ES-I3 (cell line): Measurements from ENCODE around the gene CCNT1.
"Not testable (repeated sequence)": the region's sequence is repeated elsewhere in the genome, so short reads cannot be mapped to it uniquely, and the experiment has no call there.

Experiments
- H3K36me3 ChIP-seq: 2 replicates; pipeline ENCODE4 v1.6.1; 2013; ENCODE audit warnings: mild to moderate bottlenecking, low read length, control low read depth, moderate library complexity; ENCODE audit not compliant: insufficient read depth
- H3K4me1 ChIP-seq: 2 replicates; pipeline ENCODE4 v1.6.1; 2013; ENCODE audit warnings: mild to moderate bottlenecking, control low read depth, low read length; ENCODE audit not compliant: insufficient read depth
- H3K9ac ChIP-seq: 2 replicates; pipeline ENCODE4 v1.6.1; 2013; ENCODE audit warnings: low read depth, mild to moderate bottlenecking, low read length, moderate library complexity
- H3K9me3 ChIP-seq: 2 replicates; pipeline ENCODE4 v1.6.1; 2013; ENCODE audit warnings: mild to moderate bottlenecking, low read length, moderate library complexity; ENCODE audit not compliant: control insufficient read depth, insufficient read depth

Gene CCNT1

DNA sequence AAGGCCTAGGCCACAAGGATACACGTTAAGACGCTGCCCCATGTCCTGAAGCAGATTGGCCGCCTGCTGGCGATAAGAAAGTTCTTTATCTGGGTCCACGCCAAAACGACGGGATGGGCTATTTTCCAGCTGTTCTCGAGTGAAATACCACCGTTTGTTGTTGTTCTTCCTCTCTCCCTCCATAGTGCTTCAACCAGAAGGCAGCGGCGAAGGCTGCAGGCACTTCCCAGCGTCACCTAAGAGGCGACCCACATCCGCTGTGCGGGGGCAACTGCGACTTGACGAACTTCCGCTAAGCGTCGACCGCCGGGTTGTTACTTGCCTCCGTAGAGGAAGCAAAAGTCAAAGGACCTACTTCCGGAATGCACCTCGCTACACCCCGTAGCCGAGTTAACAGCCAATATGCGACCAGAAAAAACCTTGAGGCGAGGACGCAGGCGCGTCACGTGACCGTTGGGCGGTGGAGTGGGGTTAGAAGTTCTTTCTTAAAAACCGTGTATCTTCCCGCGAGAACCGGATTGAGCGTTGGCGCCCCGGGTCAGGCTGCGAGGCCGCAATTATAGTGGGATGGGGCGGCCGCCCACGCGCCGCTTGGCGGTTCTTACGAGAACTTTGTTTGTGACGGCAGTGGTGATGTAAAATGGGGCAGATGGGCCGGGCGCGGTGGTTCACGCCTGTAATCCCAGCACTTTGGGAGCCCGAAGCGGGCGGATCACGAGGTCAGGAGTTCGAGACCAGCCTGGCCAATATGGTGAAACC, at the start of gene CCNT1:
TSS of gene CCNT1 (minus strand) at position 215 of the 759 bp plus-strand sequence. CDS start at position 183, 32 bp downstream.
- H3K4me1 ChIP-seq, result peaks cover 5% of the 10 kb centered on the region; the same call in 1 of the 2 replicates
- H3K36me3 ChIP-seq, result peaks cover 7% of the 10 kb centered on the region
- H3K9ac ChIP-seq, result peak within 1 kb of the TSS; percentile 96
- peaks cover 7% of the 10 kb centered on the region for H3K9me3 ChIP-seq

DNA sequence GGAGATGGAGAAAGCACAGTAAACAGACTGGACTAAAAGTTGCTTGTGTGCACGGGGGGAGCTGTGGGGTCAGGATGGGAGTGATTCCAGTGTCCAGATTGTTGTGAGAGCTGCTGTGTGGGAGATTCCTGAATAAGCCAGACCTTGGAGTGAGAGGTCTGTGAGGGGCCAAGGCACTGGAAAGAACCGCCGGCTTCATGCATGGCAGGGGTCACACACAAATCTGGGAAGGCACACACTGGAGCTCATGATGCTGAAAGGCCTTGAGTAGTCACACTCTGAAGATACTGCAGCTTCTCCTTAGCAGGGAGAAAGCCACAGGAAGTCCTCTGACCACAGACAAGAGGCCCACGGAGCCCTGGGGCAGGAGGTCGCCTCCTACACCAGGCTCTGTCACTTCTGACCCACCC, 49.3 kb upstream of the CCNT1 start:
- H3K36me3 ChIP-seq, result no peaks in the 10 kb centered on the region; the same call in 1 of the 2 replicates
- no peak overlapping the region for H3K9ac ChIP-seq

DNA sequence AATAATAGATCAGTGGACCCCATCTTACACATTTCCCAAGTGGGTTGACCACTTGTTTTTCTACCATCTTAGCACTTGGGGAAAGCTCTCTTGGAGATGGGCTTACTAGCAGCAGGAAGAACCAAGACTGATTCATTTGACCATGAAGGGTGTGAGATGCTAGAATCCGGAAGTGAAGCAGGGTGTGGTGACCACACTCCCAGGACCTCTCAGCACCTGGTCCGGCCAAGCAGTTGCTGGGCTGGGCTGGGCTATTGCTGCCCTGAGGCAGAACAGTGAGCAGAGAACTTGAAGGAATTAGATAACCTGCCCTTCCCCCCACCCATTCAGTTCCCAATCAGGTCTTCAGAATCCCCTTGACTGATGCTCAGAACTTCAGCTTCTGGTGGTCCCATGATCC, 48.0 kb upstream of the CCNT1 start:
- no peaks in the 10 kb centered on the region for H3K9me3 ChIP-seq
- H3K4me1 ChIP-seq, result peaks cover 5% of the 10 kb centered on the region
- no peak overlapping the region for H3K9ac ChIP-seq
- H3K36me3 ChIP-seq, result no peaks in the 10 kb centered on the region

More for the DNA sequence above, 49.3 kb upstream of the CCNT1 start:
- Histone ChIP-seq H3K9me3 (no peaks in the 10 kb centered on the region), H3K4me1 (peaks cover 5% of the 10 kb centered on the region)

DNA sequence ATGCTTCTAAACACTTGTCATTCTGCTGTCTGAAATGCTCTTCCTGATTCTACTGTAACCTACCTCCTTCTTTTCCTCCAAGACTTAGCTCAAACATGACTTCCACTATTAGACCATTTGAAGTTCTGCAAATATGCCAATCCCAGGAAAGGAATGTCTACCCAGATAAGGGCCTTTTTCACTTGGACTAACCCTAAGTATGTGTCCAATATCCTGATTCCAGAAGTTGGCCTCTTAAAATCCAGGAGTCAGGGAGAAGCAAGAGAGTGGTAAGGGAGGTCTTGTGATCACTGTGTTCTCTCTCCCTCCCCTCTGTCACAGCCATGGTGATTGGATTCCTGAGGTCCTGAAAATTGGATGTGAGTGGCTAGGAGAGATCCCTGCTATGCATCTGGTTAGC, 42.2 kb upstream of the CCNT1 start:
- no peaks in the 10 kb centered on the region for H3K36me3 ChIP-seq
- no peaks in the 10 kb centered on the region for H3K9me3 ChIP-seq
- no peak overlapping the region for H3K9ac ChIP-seq
- no peaks in the 10 kb centered on the region for H3K4me1 ChIP-seq

DNA sequence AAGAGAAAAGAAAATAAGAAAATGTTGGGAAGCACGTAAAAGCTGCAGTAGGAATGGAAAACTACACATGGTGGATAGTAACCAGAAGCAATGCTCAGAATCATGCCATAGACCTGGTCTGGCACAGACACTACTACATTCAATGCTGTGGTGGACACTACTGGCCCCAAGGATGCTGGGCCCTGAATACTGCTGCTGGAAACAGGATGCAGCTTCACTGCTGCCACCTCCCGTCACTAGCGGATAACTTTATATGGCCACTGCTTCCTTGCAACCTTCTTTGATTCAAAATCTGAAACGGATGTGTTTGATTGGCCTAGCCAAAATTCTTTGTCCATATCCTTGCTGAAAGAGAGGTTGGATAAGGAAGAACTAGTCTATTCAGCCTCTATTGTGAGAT, 41.7 kb upstream of the CCNT1 start:
- Histone ChIP-seq H3K4me1 (no peaks in the 10 kb centered on the region), H3K9ac (no peak overlapping the region), H3K36me3 (no peaks in the 10 kb centered on the region), H3K9me3 (no peaks in the 10 kb centered on the region)

DNA sequence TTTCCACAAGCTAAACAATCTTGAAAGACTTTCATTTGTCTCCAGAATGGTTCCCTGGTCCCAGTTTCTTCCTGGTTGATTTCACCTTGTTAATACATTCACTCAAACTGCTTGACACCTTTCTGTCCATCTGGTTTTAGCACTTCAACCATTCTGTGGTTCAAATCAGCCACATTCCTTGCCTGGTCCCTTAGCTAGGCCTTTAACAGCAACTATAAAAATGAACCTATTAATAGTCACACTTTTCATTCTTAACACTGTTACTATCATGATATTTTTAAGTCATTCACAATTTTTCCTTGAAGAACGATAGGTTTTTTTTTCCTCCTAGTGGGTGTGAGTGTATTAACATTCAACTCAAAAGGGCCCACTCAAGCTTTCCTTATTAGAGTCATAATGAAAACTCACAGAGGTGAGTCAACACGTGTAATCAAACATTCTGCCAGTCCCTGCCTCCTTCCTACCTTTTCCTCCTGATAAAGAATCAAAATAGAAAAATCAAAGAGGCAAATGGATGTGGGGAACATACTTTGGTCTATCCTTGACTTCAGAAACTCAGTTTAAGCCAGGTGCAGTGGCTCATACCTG, 34.4 kb upstream of the CCNT1 start:
- Histone ChIP-seq H3K36me3 (no peaks in the 10 kb centered on the region), H3K4me1 (no peaks in the 10 kb centered on the region), H3K9me3 (no peaks in the 10 kb centered on the region), H3K9ac (no peak overlapping the region)

DNA sequence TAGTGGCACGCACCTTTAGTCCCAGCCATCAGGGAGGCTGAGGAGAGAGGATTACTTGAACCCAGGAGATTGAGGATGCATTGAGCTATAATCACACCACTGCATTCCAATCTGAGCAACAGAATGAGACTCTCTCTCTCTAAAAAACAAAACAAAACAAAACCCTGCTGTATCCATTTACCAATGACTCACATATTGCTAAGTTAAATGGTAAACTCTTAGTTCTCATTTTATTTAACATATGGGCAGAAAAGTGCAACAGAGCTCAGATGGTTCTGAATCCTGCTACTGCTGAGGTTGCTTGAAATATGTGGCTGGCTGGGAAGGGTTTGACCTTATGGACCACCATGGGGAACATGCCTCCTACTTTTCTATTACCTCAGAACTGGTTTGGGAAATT, 33.7 kb upstream of the CCNT1 start:
- Histone ChIP-seq H3K4me1 (no peaks in the 10 kb centered on the region), H3K9me3 (no peaks in the 10 kb centered on the region), H3K9ac (no peak overlapping the region), H3K36me3 (no peaks in the 10 kb centered on the region)

DNA sequence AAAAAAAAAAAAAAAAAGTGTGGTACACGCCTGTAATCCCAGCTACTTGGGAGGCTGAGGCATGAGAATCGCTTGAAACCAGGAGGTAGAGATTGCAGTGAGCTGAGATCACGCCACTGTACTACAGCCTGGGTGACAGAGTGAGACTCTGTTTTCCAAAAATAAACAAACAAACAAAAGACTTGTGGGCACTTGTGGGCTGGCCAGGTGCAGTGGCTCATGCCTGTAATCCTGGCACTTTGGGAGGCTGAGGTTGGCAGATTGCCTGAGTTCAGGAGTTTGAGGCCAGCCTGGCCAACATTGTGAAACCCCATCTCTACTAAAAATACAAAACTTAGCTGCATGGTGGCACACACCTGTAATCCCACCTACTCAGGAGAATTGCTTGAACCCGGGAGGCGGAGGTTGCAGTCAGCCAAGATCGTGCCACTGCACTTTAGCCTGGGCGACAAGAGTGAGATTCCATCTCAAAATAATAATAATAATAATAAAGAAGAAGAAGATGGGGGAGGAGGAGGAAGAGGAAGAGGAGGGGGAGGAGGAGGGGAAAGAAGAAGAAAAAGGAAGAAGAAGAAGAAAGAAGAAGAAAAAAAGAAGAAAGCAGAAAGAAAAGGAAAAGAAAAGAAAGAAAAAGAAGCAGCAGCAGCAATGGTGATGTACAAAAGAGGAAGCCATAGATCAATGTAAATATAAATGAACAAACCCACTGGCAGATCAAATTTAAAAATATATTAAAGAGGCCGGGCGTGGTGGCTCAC, 27.9 kb upstream of the CCNT1 start:
- H3K36me3 ChIP-seq, result no peaks in the 10 kb centered on the region
- H3K9ac ChIP-seq, result no peak overlapping the region
- H3K9me3 ChIP-seq, result no peaks in the 10 kb centered on the region
- H3K4me1 ChIP-seq, result no peaks in the 10 kb centered on the region

DNA sequence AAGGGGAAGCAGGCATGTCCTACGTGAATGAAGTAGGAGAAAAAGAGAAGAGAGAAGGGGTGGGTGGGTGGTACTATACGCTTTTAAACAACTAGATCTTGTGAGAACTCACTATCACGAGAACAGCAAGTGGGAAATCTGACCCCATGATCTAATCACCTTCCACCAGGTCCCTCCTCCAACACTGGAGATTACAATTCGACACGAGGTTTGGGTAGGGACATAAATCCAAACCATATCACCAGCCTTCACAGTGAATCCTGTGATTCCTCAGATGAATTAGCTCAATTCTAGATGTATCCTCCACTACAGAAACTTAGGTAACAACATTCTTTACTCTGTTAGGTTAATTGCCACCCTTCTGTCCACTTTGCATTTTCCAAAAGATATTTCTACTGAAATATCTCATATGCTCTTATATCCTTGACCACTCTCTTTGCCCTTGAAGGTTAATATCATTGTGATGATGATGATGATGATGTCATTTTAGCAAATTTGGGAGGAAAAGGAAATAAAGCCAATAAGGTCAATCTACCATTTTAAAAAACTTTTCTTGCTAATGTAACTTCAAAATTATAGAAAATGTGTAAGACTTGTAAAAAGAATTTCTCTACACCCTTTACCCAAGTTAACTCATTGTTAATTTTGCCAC, 23.2 kb upstream of the CCNT1 start:
- H3K9me3 ChIP-seq, result no peaks in the 10 kb centered on the region
- H3K36me3 ChIP-seq, result no peaks in the 10 kb centered on the region
- H3K9ac ChIP-seq, result no peak overlapping the region
- H3K4me1 ChIP-seq, result no peaks in the 10 kb centered on the region

DNA sequence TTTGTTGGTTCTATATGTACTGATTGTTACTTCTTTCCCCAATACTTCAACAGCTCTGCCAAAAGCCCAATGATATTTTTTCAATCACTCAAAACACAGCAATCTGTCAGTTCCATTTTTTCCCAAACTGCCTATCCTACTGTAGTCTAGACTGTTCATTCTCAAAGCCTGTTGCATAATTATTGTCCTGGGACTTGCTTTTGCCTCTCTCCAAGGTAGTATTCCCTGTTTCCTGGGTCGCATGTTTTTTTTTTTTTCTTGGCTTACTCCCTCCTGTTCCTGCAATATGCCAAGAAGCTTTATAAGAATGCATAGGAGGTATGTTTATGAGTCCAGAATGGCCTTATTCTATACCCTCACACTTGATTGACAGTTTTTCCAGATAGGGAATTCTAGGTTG, 19.9 kb upstream of the CCNT1 start:
- no peaks in the 10 kb centered on the region for H3K4me1 ChIP-seq
- no peak overlapping the region for H3K9ac ChIP-seq
- no peaks in the 10 kb centered on the region for H3K9me3 ChIP-seq
- H3K36me3 ChIP-seq, result no peaks in the 10 kb centered on the region

DNA sequence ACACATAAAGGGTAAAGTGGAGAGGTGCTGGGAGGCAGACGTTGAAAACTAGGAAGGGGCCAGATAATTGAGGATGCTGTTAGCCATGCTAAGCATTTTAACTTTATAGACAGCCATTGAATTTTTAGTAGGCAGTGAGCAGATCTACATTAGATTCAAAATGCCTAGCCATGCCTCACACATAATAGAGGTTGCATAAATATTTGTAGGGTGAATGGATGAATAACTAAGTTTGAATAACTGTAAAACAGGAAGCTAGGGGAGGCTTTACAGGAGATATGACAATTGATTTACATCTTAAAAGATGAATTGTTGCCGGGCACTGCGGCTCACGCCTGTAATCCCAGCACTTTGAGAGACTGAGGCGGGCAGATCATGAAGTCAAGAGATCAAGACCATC, 12.3 kb upstream of the CCNT1 start:
- Histone ChIP-seq H3K9ac (no peak overlapping the region), H3K36me3 (no peaks in the 10 kb centered on the region), H3K4me1 (no peaks in the 10 kb centered on the region), H3K9me3 (no peaks in the 10 kb centered on the region; the same call in 1 of the 2 replicates)

DNA sequence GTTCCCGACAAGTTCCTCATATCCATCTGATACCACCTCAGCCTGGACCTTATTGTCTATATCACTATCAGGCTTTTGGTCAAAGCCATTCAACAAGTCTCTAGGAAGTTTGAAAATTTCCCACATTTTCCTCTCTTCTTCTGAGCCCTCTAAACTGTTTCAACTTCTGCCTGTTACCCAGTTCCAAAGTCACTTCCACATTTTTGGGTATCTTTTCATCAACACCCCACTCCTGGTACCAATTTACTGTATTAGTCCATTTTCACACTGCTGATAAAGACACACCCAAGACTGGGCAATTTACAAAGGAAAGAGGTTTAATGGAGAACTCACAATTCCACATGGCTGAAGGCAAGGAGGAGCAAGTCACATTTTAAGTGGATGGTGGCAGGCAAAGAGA, 4.2 kb upstream of the CCNT1 start:
- not testable (repeated sequence) for H3K4me1 ChIP-seq, H3K9ac ChIP-seq, H3K36me3 ChIP-seq, H3K9me3 ChIP-seq

DNA sequence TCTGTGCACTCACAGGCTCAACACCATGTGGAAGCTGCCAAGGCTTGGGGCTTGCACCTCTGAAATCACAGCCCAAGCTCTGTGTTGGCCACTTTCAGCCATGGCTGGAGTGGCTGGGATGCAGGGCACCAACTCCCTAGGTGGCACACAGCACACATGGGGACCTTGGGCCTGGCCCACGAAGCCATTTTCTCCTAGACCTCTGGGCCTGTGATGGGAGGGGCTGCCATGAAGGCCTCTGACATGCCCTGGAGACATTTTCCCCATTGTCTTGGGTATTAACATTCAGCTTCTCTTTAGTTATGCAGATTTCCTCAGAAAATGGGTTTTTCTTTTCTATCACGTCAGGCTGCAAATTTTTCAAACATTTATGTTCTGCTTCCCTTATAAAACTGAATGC, 3.7 kb upstream of the CCNT1 start:
- not testable (repeated sequence) for H3K36me3 ChIP-seq, H3K9ac ChIP-seq, H3K4me1 ChIP-seq, H3K9me3 ChIP-seq

DNA sequence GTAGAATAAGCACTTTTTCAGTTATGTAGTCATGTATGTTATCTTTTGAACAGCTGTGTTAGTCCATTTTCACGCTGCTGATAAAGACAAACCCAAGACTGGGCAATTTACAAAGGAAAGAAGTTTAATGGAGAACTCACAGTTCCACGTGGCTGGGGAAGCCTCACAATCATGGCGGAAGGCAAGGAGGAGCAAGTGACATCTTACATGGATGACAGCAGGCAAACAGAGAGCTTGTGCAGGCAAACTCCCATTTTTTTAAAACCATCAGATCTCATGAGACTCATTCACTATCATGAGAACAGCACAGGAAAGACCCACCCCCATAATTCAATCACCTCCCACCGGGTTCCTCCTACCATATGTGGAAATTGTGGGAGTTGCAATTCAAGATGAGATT, 2.5 kb upstream of the CCNT1 start:
- H3K9ac ChIP-seq, H3K36me3 ChIP-seq, H3K4me1 ChIP-seq, H3K9me3 ChIP-seq: not testable (repeated sequence)
